NCI-H187 treated with DMSO at 0.1 percent for 48 hours (cell line): ENCODE data around the gene CHD6.

Experiments used
- DNase-seq: peaks from one replicate; lab custom pipeline; 2025; lab: John Stamatoyannopoulos, UW

Gene CHD6

GRCh38 chr20:41426086-41426830 lies 191.9 kb downstream of the CHD6 start:
- DNase-seq = no peak

GRCh38 chr20:41425180-41425884 lies 192.8 kb downstream of the CHD6 start:
- DNase-seq = no peak

GRCh38 chr20:41424546-41424945 lies 193.6 kb downstream of the CHD6 start:
- DNase-seq = no peak

- DNase-seq = no peak
Observed at GRCh38 chr20:41424011-41424410, 194.2 kb downstream of the CHD6 start.

GRCh38 chr20:41422953-41423352 lies 195.2 kb downstream of the CHD6 start:
- DNase-seq = no peak

- no peak for DNase-seq
Observed at GRCh38 chr20:41418739-41419293, 199.4 kb downstream of the CHD6 start.

GRCh38 chr20:41418031-41418430 lies 200.1 kb downstream of the CHD6 start:
- DNase-seq = no peak

DNA sequence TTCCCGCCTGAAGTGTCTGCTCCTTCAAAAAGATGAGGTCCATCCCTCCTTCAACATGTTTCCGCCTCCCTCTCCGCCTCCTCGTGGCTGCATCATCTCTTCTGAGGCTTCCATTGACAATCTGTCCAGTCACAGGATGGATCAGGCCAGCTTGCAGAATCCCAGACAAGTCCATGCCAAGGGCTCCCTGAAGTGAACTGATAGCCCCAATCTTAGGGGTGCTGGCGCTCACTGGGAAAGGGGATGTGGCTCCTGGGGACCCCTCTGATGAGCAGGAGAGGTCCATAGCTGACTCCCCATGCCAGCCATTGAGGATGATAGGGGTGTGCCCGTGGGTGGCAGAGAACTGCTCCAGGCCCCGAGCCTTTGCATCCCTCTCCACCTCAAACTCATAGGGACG lies 203.0 kb downstream of the CHD6 start:
- no peak for DNase-seq

DNA sequence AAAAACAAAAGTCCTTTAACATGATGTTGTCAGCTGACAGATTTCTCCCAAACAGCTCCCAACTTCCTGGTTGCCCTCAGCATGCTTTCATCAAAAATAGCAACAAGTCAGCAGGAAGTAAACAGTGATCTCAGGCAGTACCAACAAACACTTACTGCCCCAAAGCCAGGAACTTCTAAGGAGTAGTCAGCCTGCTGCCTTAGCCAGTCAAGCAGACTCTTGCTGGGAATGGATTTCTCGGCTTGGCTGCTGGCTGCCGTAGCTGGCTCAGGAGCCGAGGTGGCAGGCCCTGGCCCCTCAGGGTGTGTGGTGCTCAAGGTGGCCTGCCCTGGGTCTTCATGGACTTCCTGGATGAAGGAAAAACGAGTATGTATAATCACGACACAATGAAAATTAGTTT lies 205.0 kb downstream of the CHD6 start:
- no peak for DNase-seq

- DNase-seq = no peak
Observed at GRCh38 chr20:41412324-41413120, 205.7 kb downstream of the CHD6 start.

GRCh38 chr20:41411391-41411847 lies 206.8 kb downstream of the CHD6 start:
- DNase-seq = no peak

DNA sequence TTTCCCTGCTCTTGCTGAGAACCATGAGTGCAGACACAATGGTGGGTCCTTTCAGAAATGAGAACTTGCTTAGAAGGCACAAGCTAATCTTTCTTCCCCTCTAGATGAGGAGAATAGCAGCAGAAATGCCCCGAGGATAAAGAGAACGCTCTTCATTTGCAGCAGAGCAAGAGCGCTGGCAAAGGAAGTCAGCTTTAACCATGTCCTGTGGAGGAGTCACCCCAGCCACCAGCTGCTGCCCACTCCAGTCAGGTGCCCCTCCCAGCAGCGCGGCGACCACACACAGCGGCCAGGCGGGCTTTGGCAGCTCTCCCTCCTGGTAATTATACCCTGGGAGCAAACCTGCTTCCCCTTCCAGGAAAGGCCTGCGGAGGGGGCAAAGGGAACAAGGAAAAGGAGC lies 209.2 kb downstream of the CHD6 start:
- no peak for DNase-seq

- no peak for DNase-seq
Observed at GRCh38 chr20:41408156-41408794, 209.9 kb downstream of the CHD6 start.

DNA sequence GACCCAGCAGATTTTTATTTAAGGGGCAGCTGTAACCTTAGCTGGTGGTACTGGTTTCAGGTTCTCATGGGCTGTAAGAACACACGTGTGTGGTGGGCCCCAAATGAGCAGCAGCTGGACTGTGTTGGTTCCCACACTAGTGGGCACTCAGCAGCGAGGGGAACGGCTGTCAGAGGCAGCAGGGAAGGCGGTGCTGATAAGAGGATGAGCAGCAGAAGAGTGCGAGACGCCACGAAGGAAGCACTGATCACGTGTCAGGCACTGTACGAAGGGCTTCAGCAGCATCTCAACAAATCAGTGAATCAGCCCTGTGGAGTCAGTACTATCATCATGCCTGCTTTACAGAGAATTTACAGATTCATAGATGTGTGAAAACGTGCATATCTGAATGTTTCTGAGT lies 210.6 kb downstream of the CHD6 start:
- no peak for DNase-seq

DNA sequence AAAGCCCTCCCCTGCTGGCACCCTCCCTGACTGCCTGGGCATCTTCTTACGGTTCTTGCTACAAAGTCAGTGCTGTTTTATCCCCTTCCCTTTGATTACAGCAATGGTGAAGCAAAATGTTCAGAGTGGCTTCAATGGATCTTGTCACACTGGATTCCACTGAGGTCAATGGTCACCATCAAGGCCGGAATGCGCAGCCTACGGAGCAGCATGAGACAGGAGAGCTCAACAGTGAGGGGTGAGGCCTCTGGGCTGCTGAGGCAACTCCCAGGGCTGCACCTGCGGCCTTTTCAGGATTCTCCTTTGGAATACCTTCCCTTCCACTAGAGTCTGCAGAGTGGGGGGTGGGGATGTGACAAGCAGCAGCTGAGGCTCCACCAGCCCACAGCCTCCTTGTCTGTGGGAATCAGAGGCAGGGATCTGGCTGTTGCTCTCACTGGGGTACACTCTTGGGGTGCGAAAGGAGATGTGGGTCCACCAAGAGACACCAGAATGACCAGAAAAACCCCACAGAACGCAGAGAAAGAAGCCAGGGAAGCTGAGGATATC lies 211.2 kb downstream of the CHD6 start:
- DNase-seq = no peak

GRCh38 chr20:41406353-41406752 lies 211.8 kb downstream of the CHD6 start:
- no peak for DNase-seq

DNA sequence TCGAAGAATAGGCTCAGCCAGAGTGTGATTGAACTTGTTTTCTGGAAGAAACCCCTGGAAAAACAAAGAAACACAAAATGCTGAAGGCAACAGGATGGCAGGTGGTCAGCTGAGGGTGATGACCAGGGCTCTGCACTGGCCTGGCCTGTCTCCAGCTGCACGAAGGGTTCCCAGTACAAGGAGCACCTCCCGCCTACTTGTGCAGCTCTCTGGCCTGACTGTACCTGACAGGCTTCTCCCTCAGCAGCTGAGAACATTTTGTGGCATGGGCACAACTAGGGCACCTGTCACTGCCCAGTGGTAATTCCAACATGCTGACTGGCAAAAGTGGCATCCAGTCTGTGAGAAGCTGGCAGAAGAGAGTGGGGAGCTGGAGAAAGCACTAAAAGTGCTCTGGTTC lies 212.7 kb downstream of the CHD6 start:
- no peak for DNase-seq

DNA sequence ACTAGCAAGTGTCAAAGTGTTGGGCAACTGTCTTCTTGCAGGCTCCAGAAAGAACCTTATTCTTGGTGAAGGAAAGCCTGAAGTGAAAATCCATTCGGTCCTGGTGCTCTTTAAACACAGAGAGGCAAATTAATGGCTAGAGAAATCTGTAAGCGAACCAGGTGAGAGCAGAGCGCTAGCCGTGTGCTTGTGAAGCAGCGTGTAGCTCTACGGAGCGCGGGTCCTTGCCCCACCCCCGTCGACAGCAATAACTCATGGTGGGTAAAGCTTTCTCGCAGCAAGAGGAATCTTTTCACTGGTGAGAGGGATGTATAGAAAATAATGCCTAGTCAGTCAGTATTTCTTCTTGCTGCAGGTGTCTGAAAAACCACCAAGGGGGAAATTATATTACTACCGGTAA lies 214.6 kb downstream of the CHD6 start:
- DNase-seq = no peak

DNA sequence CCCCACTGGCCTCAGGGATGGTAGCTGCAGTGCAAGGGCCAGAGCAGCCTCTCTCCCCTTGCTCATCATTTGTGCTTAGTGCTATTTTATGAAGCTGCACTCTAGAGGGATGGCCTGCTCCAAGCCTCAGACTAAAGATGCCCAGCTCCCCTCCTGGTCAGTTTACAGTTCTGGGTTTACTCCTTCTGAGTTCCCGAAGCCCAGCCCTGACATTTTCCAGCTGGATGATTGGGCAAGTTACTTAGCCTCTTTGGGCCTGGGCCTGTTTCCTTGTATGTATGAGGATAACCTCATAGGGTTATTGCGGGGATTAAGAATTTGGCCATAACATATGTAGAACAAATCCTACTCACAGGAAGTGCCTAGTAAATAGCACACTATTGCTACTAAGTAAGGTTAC lies 219.8 kb downstream of the CHD6 start:
- DNase-seq = no peak

- no peak for DNase-seq
Observed at GRCh38 chr20:41395667-41396664, 222.2 kb downstream of the CHD6 start.
